GM18951 (cell line): Measurements from ENCODE around the gene LRIG1.

Experiments used
- POLR2A ChIP-seq: IDR thresholded peaks from 4 replicates; pipeline ENCODE4 v1.6.1; 2011; ENCODE audit warnings: mild to moderate bottlenecking; ENCODE audit not compliant: insufficient read length, insufficient read depth; ENCODE audit errors: extremely low read depth
- in situ Hi-C: fragments of 300-500 bp; cut with MboI; formaldehyde crosslinking; loops from one replicate; pipeline ENCODE4 v1.12.0; 2022; ENCODE audit warnings: low sequenced_read_pairs, mixed read lengths, inconsistent platforms; ENCODE audit not compliant: unreplicated experiment

LRIG1 gene

DNA sequence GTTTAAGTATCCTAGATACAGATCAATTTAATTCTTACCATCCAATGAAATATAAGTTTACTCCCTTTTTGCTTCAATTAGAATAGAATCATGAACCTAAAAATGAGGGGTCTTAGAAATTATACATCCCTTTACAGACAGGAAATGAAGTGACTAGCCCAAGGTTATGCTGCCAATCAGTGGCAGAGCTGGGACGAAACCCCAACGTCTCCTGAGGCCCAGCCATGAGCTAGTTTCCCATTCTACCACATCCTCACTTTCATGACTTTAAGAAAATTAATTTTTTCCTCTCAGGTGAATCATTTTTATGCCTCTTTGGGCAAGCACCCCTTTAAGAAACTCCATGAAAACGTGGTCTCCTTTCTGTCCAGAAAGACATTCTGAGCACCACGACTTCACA lies 11.2 kb downstream of the LRIG1 start:
- in situ Hi-C loops, result no loop called here
- TF ChIP-seq POLR2A, result no peak

DNA sequence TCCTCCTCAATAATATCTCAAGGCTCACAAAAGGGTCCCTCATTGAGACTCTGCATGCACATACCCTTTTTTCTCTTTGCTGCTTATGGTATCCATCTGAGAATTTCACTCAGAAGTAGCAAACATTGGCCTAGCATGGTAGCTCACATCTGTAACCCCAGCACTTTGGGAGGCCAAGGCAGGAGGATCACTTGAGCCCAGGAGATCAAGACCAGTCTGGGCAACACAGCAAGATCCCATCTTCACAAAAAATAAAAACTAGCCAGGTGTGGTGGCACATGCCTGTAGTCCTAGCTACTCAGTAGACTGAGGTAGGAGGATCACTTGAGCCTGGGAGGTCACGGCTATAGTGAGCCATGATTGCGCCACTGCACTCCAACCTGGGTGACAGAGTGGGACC lies 11.7 kb downstream of the LRIG1 start:
- TF ChIP-seq POLR2A, result no peak
- in situ Hi-C loops, result no loop called here

DNA sequence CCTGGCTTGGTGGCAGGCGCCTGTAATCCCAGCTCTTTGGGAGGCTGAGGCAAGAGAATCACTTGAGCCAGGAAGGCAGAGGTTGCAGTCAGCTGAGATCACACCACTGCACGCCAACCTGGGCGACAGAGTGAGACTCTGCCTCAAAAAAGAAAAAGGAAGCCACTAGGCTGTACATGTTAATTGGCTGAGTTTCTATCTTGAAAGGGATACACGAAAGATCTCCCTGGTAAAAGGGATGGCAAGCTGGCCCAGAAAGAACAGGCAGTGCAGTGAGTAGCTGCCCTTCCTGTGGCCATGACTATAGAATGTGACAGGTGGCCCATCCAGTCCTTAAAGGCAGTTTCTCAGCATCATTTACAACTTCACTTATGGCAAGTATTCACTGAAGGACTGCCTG lies 12.3 kb downstream of the LRIG1 start:
- TF ChIP-seq POLR2A, result no peak
- in situ Hi-C loops, result no loop called here

DNA sequence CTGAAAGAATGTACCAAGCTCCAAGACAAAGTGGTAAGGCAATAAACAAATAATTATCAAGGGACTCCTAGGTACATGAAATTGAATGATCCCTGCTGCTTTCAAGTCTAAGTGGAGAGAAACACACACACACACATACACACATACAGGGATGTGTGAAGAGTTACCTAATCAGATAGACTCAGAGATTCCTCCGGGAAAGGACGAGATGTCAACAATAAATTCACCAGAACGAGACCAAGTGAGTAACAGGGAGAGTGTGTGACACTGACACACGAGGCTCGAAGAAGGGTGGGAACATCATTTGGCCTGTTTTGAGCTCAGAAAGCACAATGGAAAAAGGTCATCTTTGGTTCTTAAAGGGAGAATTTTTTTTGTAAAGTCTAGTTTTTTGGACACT lies 13.4 kb downstream of the LRIG1 start:
- no peak for TF ChIP-seq POLR2A
- in situ Hi-C loops, result no loop called here

DNA sequence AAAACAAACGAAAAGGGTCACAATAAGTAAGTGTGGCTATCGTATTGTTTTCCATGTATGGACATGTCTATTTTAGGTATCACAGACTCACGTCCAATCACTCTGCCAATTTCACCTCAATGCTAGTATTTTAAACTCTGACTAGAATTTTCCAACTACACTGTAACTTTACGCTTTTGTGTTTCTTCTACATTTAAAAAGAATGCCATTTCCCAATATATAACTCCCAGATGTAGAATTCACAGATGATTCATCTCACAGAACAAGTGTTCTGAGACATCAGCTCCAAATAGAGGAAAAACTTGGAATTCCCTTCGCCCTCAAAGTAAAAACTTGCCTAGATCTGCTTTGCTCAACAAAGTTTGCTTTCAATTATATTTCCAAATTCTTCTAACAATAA lies 14.2 kb downstream of the LRIG1 start:
- TF ChIP-seq POLR2A, result no peak
- in situ Hi-C loops, result no loop called here

DNA sequence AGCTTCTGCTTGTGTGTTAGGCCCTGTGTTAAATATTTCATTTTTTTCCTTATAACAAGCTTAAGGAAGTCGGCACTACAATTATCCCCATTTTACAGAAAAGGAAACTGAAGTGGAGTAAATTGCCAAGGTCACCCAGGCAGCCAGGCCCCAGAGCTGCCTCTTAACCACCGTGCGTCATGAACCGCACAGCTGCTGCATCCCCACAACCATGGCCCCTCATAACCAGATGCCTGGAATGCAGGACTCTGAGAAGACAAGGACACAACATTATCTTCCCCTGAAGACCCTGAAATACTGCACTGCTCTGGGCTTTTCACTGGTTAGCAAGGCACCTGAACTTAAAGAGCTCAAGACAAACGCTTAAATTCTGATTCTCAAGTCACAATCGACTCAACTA lies 14.6 kb downstream of the LRIG1 start:
- in situ Hi-C loops, result no loop called here
- no peak for TF ChIP-seq POLR2A

DNA sequence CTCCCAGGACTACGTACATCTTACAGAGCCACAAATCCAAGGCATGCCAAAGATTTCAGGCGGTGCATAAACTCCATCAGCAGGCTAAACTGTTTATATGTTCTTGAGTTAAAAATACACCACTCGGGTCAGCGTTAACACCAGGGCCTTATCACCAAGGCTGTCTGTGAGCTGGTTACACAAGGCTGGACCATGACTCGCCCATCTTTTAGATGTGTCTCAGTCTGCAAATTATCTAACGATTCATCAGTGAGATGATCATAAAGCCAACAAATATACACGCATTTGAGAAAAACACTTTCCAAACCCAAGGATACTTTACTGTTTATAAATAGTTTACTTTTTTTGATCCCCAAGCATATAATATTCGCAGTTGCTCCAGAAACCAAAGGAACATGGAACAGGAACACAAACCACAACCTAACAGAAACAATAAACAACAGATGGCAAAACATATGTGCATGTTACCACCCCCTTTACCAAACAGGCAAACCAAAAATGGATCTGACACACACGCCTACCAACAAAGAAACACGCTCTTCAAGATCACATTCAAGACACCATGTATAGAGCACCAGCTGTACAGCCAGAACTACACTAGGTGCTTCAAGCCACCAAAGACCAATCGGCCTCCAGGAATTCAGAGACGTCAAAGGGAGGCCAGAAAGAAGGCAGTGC lies 15.4 kb downstream of the LRIG1 start:
- in situ Hi-C loops, result no loop called here
- TF ChIP-seq POLR2A, result no peak

DNA sequence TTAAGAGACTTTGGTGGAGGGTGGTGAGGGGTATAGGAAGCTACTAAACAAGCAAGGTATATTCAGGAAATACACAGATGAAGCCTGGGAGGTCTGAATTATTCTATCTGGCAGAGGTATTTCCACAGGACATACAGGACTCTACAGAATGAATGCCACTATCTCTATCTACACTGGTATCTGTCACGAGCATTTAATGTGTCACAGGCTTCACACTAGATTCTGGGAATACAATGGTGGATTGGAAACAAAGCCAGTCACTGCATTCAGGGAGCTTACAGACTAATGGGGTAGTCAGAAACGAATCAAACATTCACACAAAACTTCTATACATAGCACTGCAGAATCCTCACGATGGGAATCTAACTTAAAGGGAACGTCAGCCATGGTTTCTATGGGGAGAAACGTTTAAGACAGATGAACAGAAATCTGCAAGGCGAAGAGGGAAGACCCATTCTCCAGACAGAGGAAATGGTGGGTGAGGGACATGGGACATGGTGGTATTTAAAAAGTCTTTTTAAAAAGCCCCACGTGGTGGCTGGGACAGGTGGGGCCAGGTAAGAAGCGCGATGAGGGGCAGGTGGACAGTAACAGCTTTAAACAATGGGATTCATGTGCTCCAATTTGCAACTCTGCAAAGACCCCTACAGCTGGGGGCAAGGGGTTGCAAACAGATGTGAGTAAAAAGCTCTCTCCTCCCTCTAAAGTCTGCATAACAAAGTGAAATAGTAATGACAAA lies 16.5 kb downstream of the LRIG1 start:
- in situ Hi-C loops, result no loop called here
- no peak for TF ChIP-seq POLR2A

DNA sequence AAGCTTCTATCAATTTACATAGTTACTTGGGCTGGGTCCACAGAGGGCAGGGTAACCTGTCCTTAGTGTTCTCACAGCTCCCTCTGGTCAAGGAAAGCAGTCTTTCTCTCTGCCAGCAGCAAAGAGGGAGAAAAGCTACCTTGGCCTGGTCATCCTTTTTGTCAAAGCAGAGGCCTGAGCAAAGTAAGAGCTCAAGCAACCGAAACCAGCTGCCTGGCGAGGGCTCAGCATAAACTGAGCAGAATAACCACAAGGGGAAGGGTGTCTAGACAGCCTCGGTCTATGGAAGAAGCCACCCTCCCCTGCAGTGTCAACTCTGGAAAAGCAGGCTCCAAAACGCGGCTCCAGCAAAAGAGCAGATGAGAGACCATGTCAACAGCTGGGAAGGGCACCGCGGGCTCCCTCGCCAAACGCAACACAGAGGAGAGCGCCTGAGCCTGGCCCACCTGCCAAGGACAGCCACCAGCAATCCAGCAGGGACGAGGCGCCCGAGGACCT lies 17.4 kb downstream of the LRIG1 start:
- TF ChIP-seq POLR2A, result no peak
- in situ Hi-C loops, result no loop called here

DNA sequence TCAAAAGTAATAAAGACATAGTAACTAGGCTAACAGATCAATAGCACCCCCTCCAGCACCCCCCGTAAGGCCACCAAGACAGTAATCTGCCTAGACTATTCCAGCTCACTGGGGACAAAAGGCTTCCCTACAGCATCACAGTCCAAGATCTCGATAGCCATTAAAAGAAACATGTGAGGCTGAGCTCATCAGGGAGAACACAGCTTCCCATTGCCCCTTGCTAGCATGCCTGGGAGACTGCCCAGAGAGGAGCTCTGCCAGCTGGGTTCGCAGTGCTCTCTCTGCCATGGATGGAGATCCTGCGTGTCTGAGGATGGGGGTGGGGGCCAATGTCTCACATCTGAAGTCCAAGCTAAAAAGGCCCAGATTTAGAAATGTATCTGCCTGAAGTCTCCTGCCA lies 17.8 kb downstream of the LRIG1 start:
- TF ChIP-seq POLR2A, result no peak
- in situ Hi-C loops, result no loop called here

DNA sequence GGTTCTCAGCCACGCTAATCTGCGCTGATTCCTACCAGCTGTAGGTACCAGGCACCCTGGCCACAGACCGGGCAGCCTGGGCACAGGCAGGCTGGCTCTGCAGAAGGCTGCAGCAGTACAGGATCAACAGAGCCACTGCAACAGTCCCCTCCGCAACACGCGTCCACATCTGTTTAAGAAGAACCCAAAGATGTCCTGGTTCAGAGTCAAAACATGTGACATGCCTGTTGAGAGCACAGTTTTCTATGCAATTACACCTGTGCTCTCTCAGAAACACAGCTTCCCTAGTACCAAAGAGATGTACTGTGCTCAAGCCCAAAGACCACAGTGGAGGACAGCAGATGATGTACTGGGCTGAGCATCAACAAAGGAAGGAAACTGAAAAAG lies 18.8 kb downstream of the LRIG1 start:
- in situ Hi-C loops, result no loop called here
- TF ChIP-seq POLR2A, result no peak

DNA sequence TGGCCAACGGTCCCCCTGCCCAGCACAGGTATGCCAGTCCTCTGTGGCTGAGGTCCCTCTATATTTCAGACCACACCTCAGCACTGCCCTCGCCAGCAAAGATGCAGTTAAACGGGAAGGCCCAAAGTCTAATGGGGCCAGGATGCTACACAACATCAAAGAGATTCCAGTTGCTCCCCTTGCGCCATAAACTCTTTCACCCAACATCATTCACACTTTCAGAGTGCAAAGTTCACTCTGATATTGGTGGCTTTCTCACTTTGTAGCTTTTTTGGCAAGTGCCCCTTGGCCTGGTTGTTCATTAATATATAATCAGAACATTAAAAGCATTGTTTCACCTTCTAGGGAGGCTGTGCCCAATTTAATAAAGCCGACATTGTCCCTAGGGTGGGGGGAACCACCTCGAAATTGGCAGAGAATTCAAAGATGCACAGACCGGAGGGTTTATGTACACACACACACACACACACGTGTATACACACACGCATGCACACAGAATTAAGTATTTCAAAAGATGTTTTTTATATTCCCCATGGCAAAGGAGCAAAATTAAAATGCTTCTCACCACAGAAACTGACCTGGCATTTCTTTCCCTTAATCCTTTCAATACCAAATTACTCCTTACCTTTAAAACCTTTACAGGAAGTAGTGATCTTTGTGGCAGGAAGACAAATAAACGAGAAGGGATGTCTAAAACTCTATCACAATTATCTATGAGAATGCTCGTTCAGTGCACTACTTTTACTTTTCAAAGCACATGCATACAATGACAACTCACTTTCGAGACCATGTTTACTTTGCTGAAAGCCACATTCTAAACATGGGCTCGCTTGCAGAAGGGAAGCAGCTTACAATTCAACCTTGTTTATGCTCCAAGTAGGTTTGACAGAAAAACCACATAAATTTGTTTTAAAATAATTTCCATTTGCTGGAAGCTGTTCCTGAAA lies 19.5 kb downstream of the LRIG1 start:
- in situ Hi-C loops, result no loop called here
- no peak for TF ChIP-seq POLR2A

DNA sequence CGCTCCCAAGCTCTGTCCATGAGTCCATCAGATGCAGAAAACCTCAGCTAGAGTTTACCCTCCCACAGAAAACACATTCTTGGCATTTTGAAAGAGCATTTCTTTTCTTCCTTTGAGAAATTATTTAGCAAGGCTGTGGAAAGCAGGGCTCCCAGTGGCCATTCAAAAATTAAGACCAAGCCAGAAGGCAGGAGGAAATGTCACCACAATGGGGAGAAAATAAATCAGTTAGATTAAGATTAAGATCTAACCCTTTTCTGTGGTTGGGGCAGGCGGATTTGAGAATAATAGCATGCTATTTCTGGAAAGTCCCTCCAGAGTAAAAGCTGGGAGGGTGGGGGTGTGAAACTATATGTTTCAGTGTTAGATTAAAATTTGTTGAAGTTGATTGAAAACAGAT lies 20.2 kb downstream of the LRIG1 start:
- in situ Hi-C loops, result no loop called here
- no peak for TF ChIP-seq POLR2A
